ENCODE data around the gene ETFRF1.

DNA sequence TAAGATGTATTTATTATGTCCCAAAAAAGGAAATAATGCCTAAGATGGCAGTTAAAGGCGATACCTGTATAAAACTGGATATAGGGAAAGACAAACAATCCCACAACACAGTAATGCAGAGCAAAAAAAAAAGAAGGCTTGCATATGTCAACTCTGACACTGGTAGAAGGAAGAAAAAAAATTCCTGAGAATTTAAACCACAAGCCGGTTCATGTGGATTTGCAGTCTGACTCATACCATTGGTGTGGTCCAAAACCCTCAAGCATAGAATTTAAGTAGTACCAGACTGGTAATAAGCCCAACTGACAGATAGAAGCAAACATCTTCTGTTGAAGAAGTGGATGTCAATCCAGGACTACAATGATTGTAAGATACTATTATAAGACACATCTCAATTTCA is 7.3 kb upstream of the ETFRF1 start:
- TF ChIP-seq EP300 (IDR thresholded peaks at IDR 0.05) (no peak), POLR2AphosphoS5 (IDR thresholded peaks at IDR 0.05) (no peak)
- TF ChIP-seq, protein P1, sequence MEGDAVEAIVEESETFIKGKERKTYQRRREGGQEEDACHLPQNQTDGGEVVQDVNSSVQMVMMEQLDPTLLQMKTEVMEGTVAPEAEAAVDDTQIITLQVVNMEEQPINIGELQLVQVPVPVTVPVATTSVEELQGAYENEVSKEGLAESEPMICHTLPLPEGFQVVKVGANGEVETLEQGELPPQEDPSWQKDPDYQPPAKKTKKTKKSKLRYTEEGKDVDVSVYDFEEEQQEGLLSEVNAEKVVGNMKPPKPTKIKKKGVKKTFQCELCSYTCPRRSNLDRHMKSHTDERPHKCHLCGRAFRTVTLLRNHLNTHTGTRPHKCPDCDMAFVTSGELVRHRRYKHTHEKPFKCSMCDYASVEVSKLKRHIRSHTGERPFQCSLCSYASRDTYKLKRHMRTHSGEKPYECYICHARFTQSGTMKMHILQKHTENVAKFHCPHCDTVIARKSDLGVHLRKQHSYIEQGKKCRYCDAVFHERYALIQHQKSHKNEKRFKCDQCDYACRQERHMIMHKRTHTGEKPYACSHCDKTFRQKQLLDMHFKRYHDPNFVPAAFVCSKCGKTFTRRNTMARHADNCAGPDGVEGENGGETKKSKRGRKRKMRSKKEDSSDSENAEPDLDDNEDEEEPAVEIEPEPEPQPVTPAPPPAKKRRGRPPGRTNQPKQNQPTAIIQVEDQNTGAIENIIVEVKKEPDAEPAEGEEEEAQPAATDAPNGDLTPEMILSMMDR (IDR thresholded peaks at IDR 0.05): no peak

All from sigmoid colon (tissue), 4 donors.